ENCODE measurements around the gene ORAI3. TPM values are rescaled to one million over a fixed set of nuclear protein-coding genes. Genes with fewer than 3 reads are reported as not detected.

Gene ORAI3
- polyA plus RNA-seq, 1 of the 3 experiments (the other 2 are of a cell fraction): 29.0 TPM

- Histone ChIP-seq H3K27ac (ENCODE audit: low read depth in 2 of 2, low read length in 1 of 2) (peak overlapping the region; percentile 23 to 41; a peak in 2 of 4 replicates), H3K79me2 (ENCODE audit: insufficient read depth) (peaks cover 12% of the 10 kb centered on the region), H3F3A (replicated peaks; ENCODE audit: insufficient read depth) (peaks cover 61% of the 10 kb centered on the region), H3K9me3 (no peaks in the 10 kb centered on the region), H3K4me2 (no peak overlapping the region), H3K4me3 (ENCODE audit: low read depth in 2 of 2, low read length in 1 of 2) (no peak overlapping the region), H4K20me1 (ENCODE audit: insufficient read depth) (no peaks in the 10 kb centered on the region), H3K9me2 (no peaks in the 10 kb centered on the region), H3K36me3 (replicated peaks in 1 of 2; ENCODE audit: control insufficient read depth in 1 of 2, insufficient read depth in 2 of 2, low read length in 1 of 2) (no peaks in the 10 kb centered on the region), H2AFZ (ENCODE audit: low read depth) (no peak overlapping the region), H3K9ac (no peak overlapping the region), H3K4me1 (ENCODE audit: control insufficient read depth in 1 of 2, insufficient read depth in 2 of 2, low read depth in 1 of 2, low read length in 1 of 2) (peaks cover 0 to 32% of the 10 kb centered on the region in 2 experiments; a peak in 1 of 4 replicates), H3K27me3 (ENCODE audit: insufficient read depth) (no peaks in the 10 kb centered on the region)
- no peak for DNase-seq
- WGBS (ENCODE audit: low lambda C conversion rate): 100% methylated on average over 5 of the region's 9 CpGs
- TF ChIP-seq FOXM1 (IDR thresholded peaks at IDR 0.05; ENCODE audit: low read depth) (no peak), MAX (IDR thresholded peaks at IDR 0.05; ENCODE audit: low read depth) (no peak), MEF2A (IDR thresholded peaks at IDR 0.05; ENCODE audit: borderline replicate concordance, low read depth) (no peak), POLR2AphosphoS5 (IDR thresholded peaks at IDR 0.05; ENCODE audit: low read depth, low read length) (no peak), EZH2phosphoT487 (IDR thresholded peaks at IDR 0.05; ENCODE audit: borderline replicate concordance, low read depth) (no peak), IRF3 (IDR thresholded peaks at IDR 0.05; ENCODE audit: low read depth, low read length) (no peak), ELF1 (IDR thresholded peaks at IDR 0.05) (no peak), SIN3A (IDR thresholded peaks at IDR 0.05; ENCODE audit: borderline replicate concordance, low read depth, low read length) (no peak), RFX5 (IDR thresholded peaks at IDR 0.05; ENCODE audit: low read length) (no peak), YY1 (IDR thresholded peaks at IDR 0.05; ENCODE audit: low read depth) (no peak), RAD21 (IDR thresholded peaks at IDR 0.05; ENCODE audit: low read length) (no peak), USF2 (IDR thresholded peaks at IDR 0.05; ENCODE audit: borderline replicate concordance, low read depth, low read length) (no peak), CTCF (IDR thresholded peaks at IDR 0.05) (no peak), FOSL2 (IDR thresholded peaks at IDR 0.05; ENCODE audit: borderline replicate concordance, low read depth) (no peak), TCF12 (IDR thresholded peaks at IDR 0.05) (no peak), SMC3 (IDR thresholded peaks at IDR 0.05; ENCODE audit: low read depth, low read length) (no peak), JUND (IDR thresholded peaks at IDR 0.05) (no peak)
- POLR2A ChIA-PET: no interaction called here
- CTCF ChIA-PET: interaction anchor here (0.7 to 6.4 kb wide), 14 partner anchors 9 to 503 kb away, joined by 3 to 45 read pairs (median 4); partner anchors contain the start of gene KAT8
These were observed 4.2 kb downstream of the ORAI3 start for GRCh38 chr16:30953111-30953510.
